ENCODE data around the gene USP25. TPM values are rescaled to one million over a fixed set of nuclear protein-coding genes. Genes with fewer than 3 reads are reported as not detected.

Gene USP25
- total RNA-seq, 2 donors from 2014 or later = 37.4 to 37.6 TPM

GRCh38 chr21:15775981-15776380 lies 46.2 kb downstream of the USP25 start:
- no peaks in the 10 kb centered on the region for H3K27me3 Mint-ChIP-seq (ENCODE audit: low read depth)
- no peak for ATAC-seq (replicated peaks in 1 of 2)
- H3K27ac Mint-ChIP-seq = no peak overlapping the region
- no peaks in the 10 kb centered on the region for H3K9me3 Mint-ChIP-seq
- peaks cover 7 to 8% of the 10 kb centered on the region in 2 donors for H3K36me3 Mint-ChIP-seq (ENCODE audit: insufficient read depth in 2 of 2)
- no peak for DNase-seq
- peaks cover 30% of the 10 kb centered on the region for H3K4me1 Mint-ChIP-seq (ENCODE audit: low read depth)
- H3K4me3 Mint-ChIP-seq = no peak overlapping the region

- Mint-ChIP-seq H3K36me3 (ENCODE audit: insufficient read depth in 2 of 2) (peaks cover 7 to 10% of the 10 kb centered on the region in 2 donors), H3K4me1 (ENCODE audit: low read depth) (peaks cover 27% of the 10 kb centered on the region), H3K4me3 (no peak overlapping the region), H3K27ac (no peak overlapping the region), H3K27me3 (ENCODE audit: low read depth) (no peaks in the 10 kb centered on the region), H3K9me3 (no peaks in the 10 kb centered on the region)
- DNase-seq (no peak), ATAC-seq (replicated peaks in 1 of 2) (no peak)
Observed at GRCh38 chr21:15776818-15777217, 47.0 kb downstream of the USP25 start.

- Mint-ChIP-seq H3K4me1 (ENCODE audit: low read depth) (peaks cover 1% of the 10 kb centered on the region), H3K4me3 (no peak overlapping the region), H3K27me3 (ENCODE audit: low read depth) (no peaks in the 10 kb centered on the region), H3K27ac (no peak overlapping the region), H3K9me3 (peaks cover 2 to 5% of the 10 kb centered on the region in 2 donors), H3K36me3 (ENCODE audit: insufficient read depth in 2 of 2) (peaks cover 14 to 15% of the 10 kb centered on the region in 2 donors)
- ATAC-seq (replicated peaks in 1 of 2) (no peak), DNase-seq (no peak)
Observed at GRCh38 chr21:15781986-15782385, 52.2 kb downstream of the USP25 start.

- ATAC-seq (replicated peaks in 1 of 2) = no peak
- peaks cover 2% of the 10 kb centered on the region for H3K4me1 Mint-ChIP-seq (ENCODE audit: low read depth)
- H3K27ac Mint-ChIP-seq = no peak overlapping the region
Observed at GRCh38 chr21:15788847-15789523, 59.2 kb downstream of the USP25 start.

GRCh38 chr21:15793109-15793508 lies 63.3 kb downstream of the USP25 start:
- Mint-ChIP-seq H3K27ac (no peak overlapping the region), H3K27me3 (ENCODE audit: low read depth) (no peaks in the 10 kb centered on the region), H3K36me3 (ENCODE audit: insufficient read depth in 2 of 2) (no peaks in the 10 kb centered on the region), H3K9me3 (no peaks in the 10 kb centered on the region), H3K4me1 (ENCODE audit: low read depth) (peaks cover 43% of the 10 kb centered on the region), H3K4me3 (no peak overlapping the region)
- no peak for DNase-seq
- no peak for ATAC-seq (replicated peaks in 1 of 2)

More at GRCh38 chr21:15788847-15789523, 59.2 kb downstream of the USP25 start:
- H3K4me3 Mint-ChIP-seq = no peak overlapping the region
- H3K27me3 Mint-ChIP-seq (ENCODE audit: low read depth) = no peaks in the 10 kb centered on the region
- peaks cover 0 to 2% of the 10 kb centered on the region in 2 donors for H3K9me3 Mint-ChIP-seq
- DNase-seq = no peak
- H3K36me3 Mint-ChIP-seq (ENCODE audit: insufficient read depth in 2 of 2) = no peaks in the 10 kb centered on the region

- H3K4me1 Mint-ChIP-seq (ENCODE audit: low read depth) = peaks cover 49% of the 10 kb centered on the region
- no peaks in the 10 kb centered on the region for H3K27me3 Mint-ChIP-seq (ENCODE audit: low read depth)
- no peaks in the 10 kb centered on the region for H3K9me3 Mint-ChIP-seq
- H3K27ac Mint-ChIP-seq = peak overlapping the region; percentile 63
- no peaks in the 10 kb centered on the region for H3K36me3 Mint-ChIP-seq (ENCODE audit: insufficient read depth in 2 of 2)
- no peak overlapping the region for H3K4me3 Mint-ChIP-seq
- DNase-seq (no peak), ATAC-seq (replicated peaks in 1 of 2) (no peak)
Observed at GRCh38 chr21:15793550-15794235, 63.9 kb downstream of the USP25 start.

GRCh38 chr21:15794277-15794912 lies 64.6 kb downstream of the USP25 start:
- Mint-ChIP-seq H3K4me3 (no peak overlapping the region), H3K27me3 (ENCODE audit: low read depth) (no peaks in the 10 kb centered on the region), H3K27ac (peak overlapping the region; percentile 63), H3K36me3 (ENCODE audit: insufficient read depth in 2 of 2) (no peaks in the 10 kb centered on the region), H3K4me1 (ENCODE audit: low read depth) (peaks cover 56% of the 10 kb centered on the region), H3K9me3 (no peaks in the 10 kb centered on the region)
- DNase-seq = no peak
- peak; percentile 43 to 67 for ATAC-seq (replicated peaks in 1 of 2)

GRCh38 chr21:15795533-15795932 lies 65.8 kb downstream of the USP25 start:
- Mint-ChIP-seq H3K9me3 (no peaks in the 10 kb centered on the region), H3K27me3 (ENCODE audit: low read depth) (no peaks in the 10 kb centered on the region), H3K4me1 (ENCODE audit: low read depth) (peaks cover 56% of the 10 kb centered on the region), H3K36me3 (ENCODE audit: insufficient read depth in 2 of 2) (no peaks in the 10 kb centered on the region), H3K27ac (peak overlapping the region; percentile 29), H3K4me3 (peak overlapping the region in 1 of 2 donors; percentile 46)
- peak; percentile 36 to 39 for ATAC-seq (replicated peaks in 1 of 2)
- no peak for DNase-seq

- H3K4me3 Mint-ChIP-seq = peak overlapping the region in 1 of 2 donors; percentile 16
Observed at GRCh38 chr21:15797577-15798363, 68.0 kb downstream of the USP25 start.

GRCh38 chr21:15801352-15801863 lies 71.6 kb downstream of the USP25 start:
- Mint-ChIP-seq H3K9me3 (no peaks in the 10 kb centered on the region), H3K27ac (no peak overlapping the region), H3K27me3 (ENCODE audit: low read depth) (no peaks in the 10 kb centered on the region), H3K4me3 (no peak overlapping the region), H3K36me3 (ENCODE audit: insufficient read depth in 2 of 2) (peaks cover 0 to 2% of the 10 kb centered on the region in 2 donors), H3K4me1 (ENCODE audit: low read depth) (peaks cover 30% of the 10 kb centered on the region)
- ATAC-seq (replicated peaks in 1 of 2) (no peak), DNase-seq (no peak)

More at GRCh38 chr21:15797577-15798363, 68.0 kb downstream of the USP25 start:
- ATAC-seq (replicated peaks in 1 of 2) (no peak), DNase-seq (no peak)
- peak overlapping the region; percentile 55 for H3K27ac Mint-ChIP-seq
- no peaks in the 10 kb centered on the region for H3K36me3 Mint-ChIP-seq (ENCODE audit: insufficient read depth in 2 of 2)
- peaks cover 56% of the 10 kb centered on the region for H3K4me1 Mint-ChIP-seq (ENCODE audit: low read depth)
- no peaks in the 10 kb centered on the region for H3K9me3 Mint-ChIP-seq
- H3K27me3 Mint-ChIP-seq (ENCODE audit: low read depth) = no peaks in the 10 kb centered on the region

GRCh38 chr21:15804247-15805005 lies 74.6 kb downstream of the USP25 start:
- no peaks in the 10 kb centered on the region for H3K4me1 Mint-ChIP-seq (ENCODE audit: low read depth)
- no peak overlapping the region for H3K27ac Mint-ChIP-seq
- peaks cover 1 to 6% of the 10 kb centered on the region in 2 donors for H3K36me3 Mint-ChIP-seq (ENCODE audit: insufficient read depth in 2 of 2)
- no peak for ATAC-seq (replicated peaks in 1 of 2)
- DNase-seq = no peak
- H3K9me3 Mint-ChIP-seq = no peaks in the 10 kb centered on the region
- H3K27me3 Mint-ChIP-seq (ENCODE audit: low read depth) = no peaks in the 10 kb centered on the region
- no peak overlapping the region for H3K4me3 Mint-ChIP-seq

- Mint-ChIP-seq H3K36me3 (ENCODE audit: insufficient read depth in 2 of 2) (peaks cover 11 to 20% of the 10 kb centered on the region in 2 donors), H3K27me3 (ENCODE audit: low read depth) (no peaks in the 10 kb centered on the region), H3K4me1 (ENCODE audit: low read depth) (peaks cover 6% of the 10 kb centered on the region), H3K27ac (no peak overlapping the region), H3K4me3 (no peak overlapping the region), H3K9me3 (peaks cover 0 to 4% of the 10 kb centered on the region in 2 donors)
- DNase-seq = no peak
- ATAC-seq (replicated peaks in 1 of 2) = no peak
Observed at GRCh38 chr21:15809065-15809464, 79.3 kb downstream of the USP25 start.
